HG03520 (cell line): ENCODE results near the gene ZBTB11.
A peak's percentile ranks its signal among the peaks of the same experiment; 100 is the strongest.
"Not testable (repeated sequence)": the region's sequence is repeated elsewhere in the genome, so short reads cannot be mapped to it uniquely, and the experiment has no call there.

Experiments used
- ATAC-seq: cut with Tn5 transposase; IDR thresholded peaks from one replicate; pipeline ENCODE4 v1.9.1; 2021; ENCODE audit warnings: mild to moderate bottlenecking, moderate library complexity; ENCODE audit not compliant: unreplicated experiment

Gene ZBTB11

DNA sequence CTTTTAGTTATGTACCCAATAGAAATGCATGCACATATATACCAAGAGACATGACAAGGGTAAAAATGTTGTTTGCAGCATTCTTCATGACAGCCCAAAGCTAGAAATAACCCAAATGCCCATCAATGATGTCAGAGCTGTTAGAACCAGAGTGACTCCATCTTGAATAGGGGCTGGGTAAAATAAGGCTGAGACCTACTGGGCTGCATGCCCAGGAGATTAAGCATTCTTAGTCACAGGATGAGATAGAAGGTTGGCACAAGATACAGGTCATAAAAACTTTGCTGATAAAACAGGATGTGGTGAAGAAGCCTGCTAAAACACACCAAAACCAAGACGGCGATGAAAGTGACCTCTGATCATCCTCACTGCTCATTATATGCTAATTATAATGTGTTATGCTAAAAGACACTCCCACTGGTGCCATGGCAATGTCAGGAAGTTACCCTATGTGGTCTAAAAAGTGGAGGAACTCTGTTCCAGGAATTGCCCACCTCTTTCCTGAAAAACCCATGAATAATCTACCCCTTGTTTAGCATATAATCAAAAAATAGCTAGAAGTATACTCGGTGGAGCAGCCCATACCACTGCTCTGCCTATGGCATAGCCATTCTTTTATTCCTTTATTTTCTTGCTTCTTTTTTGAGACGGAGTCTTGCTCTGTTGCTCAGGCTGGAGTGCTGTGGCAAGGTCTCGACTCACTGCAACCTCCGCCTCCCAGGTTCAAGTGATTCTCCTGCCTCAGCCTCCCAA lies 32.9 kb downstream of the ZBTB11 start:
- no peak for ATAC-seq

DNA sequence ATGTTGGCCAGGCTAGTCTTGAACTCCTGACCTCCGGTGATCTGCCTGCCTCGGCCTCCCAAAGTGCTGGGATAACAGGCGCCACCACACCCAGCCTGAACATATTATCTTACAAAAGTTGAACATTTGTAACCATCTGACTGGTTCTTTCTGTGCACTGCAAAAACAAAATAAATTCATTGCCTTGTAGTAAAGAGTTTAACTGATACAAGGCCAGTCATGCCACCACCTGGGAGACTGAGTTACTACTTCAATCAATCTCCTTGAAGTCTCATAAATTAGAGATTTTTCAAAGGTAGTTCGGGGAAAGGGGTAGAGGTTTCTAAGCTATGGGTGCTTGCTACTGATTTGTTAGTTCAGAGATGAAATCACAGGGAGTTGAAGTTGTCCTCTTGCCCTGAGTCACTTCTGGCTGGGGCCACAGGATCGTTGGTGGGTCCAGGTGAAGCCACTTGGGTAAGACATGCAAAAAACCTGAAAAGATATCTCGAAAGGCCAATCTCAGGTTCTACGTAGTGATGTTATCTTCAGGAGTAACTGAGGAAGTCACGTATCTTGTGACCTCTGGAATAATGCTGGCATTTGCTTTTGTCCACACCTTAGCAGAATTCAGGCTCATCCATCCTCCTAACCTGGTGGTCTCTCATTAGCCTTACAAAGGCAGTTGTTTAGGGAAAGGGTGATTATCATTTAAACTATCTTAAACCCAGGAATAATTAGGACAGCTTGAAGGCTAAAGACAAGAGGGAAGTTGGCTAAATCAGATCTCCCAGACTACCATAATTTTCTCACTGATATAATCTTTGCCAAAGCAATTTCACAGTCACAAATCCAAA lies 33.7 kb downstream of the ZBTB11 start:
- ATAC-seq, result no peak

DNA sequence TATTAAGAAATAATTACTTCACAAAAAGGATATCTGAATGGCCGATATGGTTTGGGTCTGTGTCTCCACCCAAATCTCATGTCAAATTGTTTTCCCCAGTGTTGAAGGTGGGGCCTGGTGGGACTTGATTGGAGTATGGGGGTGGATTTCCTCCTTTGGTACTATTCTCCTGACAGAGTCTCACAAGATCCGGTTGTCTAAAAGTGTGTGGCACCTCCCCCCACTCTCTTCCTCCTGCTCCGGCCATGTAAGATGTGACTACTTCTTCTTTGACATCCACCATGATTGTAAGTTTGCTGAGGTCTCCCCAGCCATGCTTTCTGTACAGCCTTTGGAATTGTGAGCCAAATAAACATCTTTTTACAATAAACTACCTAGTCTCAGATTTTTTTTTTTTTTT lies 34.5 kb downstream of the ZBTB11 start:
- ATAC-seq, result no peak

DNA sequence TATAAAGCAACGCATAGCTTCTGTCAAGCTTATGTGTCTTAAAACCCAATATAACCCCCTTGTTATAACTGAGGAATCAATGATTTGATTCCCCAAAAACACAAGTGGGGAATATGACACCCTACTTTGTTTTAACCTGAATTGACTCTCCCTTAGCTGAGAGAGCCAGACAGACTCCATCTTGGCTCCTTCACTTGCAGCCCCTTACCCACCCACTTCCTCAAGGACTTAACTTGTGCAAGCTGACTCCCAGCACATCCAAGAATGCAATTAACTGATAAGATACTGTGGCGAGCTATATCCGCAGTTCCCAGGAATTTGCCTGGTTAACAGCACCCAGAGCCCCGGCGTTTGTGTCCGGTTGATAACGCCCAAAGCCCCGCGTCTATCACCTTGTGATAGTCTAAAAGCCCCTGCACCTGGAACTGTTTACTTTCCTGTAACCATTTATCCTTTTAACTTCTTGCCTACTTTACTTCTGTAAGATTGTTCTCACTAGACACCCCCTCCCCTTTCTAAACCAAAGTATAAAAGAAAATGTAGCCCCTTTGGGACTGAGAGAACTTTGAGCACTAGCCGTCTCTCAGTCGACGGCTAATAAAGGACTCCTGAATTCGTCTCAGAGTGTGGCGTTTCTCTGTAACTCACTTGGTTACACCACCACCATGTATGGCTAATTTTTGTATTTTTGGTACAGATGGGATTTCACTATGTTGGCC lies 35.4 kb downstream of the ZBTB11 start:
- not testable (repeated sequence) for ATAC-seq

DNA sequence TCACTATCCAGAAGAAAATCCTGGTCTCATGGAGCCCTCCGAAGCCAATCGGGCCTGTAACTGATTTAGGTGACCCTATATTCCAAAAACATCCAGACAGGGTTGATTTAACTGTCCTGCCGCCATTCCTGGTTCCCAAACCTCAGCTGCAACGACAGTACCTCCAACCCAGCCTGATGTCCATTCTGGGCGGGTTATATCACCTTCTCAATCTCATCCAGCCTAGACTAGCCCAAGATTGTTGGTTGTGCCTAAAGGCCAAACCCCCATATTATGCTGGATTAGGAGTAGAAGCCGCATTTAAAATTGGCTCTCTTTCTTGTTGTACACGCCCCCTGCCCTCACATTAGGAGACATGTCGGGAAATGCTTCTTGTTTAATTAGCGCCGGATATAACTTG lies 36.7 kb downstream of the ZBTB11 start:
- ATAC-seq, result no peak

DNA sequence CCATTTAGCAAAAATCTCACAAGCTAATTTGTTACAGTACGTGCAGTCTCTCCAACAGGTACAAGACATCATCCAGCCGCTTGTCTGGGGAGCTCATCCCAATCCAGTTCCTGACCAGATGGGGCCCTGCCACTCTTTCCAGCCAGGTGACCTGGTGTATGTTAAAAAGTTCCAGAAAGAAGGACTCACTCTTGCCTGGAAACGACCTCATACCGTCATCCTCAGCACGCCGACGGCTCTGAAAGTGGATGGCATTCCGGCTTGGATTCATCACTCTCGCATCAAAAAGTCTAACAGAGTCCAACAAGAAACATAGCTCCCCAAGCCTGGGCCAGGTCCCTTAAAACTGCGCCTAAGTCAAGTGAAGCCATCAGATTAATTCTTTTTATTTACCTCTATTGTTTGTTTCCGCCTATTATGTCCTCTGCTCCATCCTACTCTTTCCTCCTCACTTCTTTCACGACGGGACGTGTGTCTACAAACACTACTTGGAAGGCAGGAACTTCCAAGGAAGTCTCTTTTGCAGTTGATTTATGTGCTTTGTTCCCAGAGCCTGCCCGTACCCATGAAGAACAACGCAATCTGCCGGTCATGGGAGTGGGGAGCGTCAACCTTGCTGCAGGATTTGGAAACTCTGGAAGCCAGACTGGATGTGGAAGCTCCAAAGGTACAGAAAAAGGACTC lies 37.5 kb downstream of the ZBTB11 start:
- no peak for ATAC-seq

DNA sequence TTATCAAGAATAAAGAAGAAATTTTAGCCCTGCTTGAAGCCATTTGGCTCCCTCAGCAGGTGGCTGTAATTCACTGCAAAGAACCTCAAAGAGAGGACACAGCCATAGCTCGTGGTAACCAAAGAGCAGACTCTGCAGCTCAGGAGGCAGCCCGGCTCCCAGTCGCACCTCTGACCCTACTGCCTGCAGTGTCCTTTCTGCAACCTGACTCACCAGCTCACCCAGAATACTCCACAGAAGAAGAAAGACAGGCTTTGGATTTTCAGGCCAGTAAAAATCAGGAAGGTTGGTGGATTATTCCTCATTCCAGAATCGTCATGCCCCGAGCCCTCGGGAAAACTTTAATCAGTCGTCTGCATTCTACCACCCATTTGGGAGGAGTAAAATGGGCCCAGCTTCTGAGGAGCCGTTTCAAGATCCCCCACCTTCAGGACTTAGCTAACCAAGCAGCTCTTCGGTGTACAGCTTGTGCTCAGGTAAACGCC lies 38.6 kb downstream of the ZBTB11 start:
- no peak for ATAC-seq

DNA sequence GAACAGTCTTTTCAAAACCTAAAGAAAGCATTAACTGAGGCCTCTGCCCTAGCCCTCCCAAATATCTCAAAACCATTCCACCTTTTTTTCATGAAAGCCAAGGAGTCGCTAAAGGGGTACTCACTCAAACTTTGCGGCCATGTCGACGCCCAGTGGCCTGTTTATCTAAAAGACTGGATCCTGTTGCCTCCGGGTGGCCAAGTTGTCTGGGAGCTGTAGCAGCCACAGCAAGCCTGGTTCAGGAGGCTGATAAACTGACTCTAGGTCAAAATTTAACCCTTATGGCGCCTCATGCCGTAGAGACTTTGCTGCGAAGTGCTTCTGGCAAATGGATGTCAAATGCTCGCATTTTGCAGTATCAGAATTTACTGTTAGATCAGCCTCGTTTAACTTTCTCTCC lies 39.5 kb downstream of the ZBTB11 start:
- ATAC-seq, result no peak

DNA sequence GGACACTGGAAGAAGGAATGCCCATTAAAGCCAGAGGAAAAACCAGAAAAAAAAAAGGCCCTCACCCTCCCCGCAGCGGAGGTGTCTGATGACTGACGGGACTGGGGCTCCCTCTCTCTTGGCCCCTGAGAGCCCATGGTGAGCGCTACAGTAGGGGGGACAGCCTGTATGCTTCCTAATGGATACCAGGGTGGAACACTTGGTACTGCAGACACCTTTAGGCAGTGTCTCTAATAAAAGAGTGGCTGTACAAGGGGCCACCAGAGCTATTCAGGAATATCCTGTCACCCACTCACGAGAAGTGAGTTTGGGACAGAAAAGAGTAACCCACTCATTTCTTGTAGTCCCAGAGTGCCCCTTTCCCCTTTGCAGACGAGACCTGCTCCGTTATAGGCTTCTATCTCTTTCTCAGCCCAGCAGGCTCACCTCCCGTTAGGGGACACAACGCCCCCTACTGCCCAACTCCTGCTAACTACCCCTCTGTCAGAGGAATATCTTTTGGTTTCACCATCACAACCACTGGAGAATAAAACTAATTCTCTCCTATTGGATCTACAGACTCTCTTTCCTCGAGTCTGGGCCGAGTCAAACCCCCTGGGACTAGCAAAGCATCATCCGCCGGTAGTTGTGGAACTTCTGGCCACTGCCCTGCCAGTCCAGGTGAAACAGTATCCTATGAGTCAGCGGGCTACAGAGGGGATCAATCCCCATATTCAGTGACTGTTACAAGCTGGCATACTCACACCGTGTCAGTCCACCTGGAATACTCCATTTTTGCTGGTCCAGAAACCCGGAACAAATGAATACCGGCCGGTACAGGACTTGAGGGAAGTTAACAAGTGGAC lies 40.8 kb downstream of the ZBTB11 start:
- ATAC-seq, result peak; percentile 88

DNA sequence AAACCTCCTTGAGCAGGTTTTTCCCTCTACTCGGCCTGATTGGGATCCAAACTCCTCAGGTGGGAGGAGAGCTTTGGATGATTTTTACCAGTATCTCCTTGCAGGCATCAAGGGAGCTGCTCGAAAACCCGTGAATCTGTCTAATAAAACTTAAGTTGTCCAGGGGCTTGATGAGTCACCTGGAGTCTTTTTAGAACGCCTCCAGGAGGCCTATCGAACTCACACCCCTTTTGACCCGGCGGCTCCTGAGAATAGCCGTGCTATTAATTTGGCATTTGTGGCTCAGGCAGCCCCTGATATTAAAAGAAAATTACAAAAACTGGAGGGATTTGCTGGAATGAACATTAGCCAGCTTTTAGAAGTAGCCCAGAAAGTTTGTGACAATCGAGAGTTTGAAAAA lies 41.6 kb downstream of the ZBTB11 start:
- no peak for ATAC-seq

DNA sequence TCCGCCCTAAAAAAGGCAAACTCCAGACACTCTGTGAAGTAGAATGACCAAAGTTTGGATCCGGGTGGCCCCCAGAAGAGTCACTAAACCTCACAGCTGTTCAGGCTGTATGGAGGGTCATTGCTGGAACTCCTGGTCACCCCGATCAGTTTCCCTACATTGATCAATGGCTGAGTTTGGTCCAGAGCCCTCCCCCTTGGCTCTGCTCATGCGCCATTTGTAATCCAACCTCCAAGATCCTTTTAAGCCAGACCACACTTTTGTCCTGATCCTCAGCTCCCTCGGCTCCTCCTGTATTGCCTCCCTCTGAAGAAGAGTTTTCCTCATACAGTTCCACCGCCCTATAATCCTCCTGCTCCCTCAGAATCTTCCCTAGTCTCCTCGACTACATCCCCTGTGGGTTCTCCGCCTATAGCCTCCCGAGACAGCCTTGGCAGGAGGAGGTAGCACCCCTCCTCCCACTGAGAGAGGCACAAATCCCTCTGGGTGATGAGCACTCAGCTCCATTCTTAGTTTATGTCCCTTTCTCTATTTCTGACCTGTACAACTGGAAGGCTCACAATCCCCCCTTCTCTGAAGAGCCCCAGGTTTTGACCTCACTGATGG lies 42.2 kb downstream of the ZBTB11 start:
- no peak for ATAC-seq

DNA sequence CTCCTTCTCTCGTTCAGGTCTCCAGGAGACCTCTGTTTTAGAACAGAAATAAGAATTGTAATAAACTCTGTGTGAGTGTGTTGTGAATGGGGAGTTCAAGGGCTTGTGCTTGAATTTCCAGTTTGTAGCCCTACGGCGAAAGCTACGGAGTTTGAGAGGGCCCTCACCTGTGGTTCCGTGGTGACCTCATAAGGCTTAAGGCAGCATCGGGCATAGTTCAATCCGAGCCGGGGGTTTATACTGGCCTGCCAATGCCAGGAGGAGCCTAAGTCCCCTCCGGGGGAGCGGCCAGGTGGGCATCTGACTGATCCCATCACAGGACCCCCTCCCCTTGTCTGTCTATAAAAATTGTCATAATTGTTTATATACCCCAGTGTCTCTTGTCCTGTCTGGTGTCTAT lies 43.7 kb downstream of the ZBTB11 start:
- ATAC-seq, result no peak

DNA sequence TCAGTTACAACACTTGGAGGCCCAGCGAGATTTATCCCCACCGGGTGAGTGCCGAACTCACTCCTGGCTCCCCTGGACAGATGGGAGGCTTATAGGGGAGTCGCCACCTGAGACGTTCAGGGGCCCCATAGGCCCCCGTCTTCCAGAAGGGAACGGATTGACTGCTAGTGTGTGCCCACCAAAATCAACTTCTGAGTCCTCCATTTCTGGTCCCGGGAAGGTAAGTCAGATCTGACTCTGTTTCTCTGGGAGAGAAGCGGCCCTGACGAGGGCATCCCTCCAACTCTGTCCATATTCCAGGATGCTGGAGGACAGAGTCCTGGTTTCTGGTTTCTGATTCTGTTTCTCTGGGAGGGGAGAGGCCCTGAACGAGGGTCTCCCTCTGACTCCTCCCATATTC lies 44.3 kb downstream of the ZBTB11 start:
- ATAC-seq, result no peak

DNA sequence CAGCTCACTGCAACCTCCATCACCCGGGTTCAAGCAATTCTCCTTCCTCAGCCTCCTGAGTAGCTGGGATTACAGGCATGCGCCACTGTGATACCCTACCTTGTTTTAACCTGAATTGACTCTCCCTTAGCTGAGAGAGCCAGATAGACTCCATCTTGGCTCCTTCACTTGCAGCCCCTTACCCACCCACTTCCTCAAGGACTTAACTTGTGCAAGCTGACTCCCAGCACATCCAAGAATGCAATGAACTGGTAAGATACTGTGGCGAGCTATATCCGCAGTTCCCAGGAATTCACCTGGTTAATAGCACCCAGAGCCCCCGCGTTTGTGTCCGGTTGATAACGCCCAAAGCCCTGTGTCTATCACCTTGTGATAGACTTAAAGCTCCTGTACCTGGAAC lies 45.0 kb downstream of the ZBTB11 start:
- not testable (repeated sequence) for ATAC-seq

DNA sequence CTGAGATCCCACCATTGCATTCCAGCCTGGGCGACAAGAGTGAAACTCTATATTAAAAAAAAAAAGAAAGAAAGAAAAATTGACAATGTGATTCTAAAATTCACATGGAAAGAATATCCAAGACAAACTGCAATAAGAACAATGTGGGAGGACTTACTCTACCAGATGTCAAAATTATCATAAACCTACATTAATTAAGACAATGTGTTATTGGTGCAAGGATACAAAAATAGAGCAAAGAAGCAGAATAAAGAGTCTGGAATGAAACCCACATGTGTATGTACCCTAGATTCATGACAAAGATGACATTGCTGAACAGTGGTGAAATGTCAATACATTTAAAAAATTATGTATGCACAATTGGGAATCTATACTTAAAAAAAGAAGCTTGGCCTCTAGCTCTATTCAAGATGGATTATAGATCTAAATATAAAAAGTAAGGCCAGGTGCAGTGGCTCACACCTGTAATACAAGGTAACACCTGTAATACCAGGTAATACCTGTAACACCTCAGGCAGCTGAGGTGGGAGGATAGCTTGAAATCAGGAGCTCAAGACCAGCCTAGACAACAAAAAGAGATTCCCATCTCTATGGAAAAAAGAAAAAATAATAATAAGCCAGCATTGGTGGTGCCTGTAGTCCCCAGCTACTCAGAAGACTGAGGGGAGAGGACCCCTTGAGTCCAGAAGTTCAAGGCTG lies 45.7 kb downstream of the ZBTB11 start:
- ATAC-seq, result no peak

DNA sequence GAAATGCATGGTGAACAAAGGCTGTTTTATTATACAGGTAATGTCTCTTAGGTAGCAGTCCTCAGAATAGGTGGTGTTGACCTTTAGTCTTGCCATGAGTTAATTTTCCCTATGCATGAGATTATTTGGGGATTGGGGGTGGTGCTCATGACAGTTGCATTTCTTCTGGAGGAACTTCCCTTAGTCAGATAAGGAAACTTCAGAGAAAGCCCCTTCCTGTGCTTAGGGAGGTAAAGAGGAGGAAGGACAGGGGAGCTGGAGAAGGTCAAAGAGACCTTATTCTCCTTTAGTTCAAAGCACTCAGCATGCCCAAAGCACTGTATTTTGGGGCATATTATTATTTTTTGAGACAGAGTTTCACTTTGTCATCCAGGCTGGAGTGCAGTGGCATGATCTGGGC lies 47.7 kb downstream of the ZBTB11 start:
- ATAC-seq, result no peak

DNA sequence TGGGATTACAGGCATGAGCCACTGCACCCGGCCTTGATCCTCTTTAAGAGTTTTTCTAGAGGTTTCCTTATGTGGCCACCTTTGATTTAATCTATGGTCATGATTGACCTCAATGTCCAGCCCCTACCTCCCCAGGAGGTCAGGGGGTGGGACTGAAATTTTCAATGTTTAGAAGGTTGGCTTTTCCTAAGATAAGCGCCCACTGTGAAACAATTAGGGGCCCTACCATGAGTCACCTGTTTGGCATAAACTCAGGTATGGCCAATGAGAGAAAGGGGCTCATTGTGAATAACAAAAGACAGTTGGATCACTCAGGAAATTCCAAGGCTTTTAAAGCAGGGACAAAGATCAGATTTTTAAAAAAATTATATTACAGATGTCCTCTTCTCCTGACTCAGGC lies 51.1 kb downstream of the ZBTB11 start:
- no peak for ATAC-seq

DNA sequence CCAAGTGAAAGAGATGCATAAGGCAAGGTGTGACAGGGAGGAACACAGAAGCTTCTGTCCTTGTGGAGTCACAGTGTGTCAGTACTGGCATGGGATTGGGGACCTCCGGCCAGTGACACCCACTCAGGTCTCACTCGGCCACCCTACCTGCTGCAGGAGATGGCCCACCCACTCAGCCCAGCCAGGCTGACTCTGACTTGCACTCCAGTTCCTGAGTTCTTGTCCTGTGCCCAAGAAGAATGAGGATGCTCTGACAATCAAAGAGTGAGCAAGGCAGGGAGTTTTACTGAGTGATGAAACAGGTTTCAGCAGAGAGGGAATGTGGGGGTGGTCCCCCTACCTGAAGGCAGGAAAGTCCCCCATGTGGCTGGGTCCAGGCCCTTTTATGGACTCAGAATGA lies 52.1 kb downstream of the ZBTB11 start:
- no peak for ATAC-seq

DNA sequence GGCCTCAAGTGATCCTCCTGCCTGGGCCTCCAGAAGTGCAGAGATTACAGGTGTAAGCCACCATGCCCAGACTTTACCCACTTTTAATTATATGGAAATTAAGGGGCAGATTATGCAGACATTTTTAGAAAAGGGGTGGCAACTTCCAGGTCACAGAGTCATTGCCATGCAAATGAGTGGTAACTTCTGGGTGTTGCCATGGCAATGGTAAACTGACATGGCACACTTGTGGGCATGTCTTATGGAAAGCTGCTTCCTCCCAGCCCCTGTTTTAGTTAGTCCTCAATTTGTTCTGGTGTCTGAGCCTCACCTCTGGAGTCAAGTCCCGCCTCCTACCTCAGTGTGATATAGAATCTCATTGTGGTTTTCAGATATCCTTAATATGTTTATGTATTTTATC lies 53.3 kb downstream of the ZBTB11 start:
- ATAC-seq, result no peak
